ENCODE data around the gene SKA3. TPM values are rescaled to one million over a fixed set of nuclear protein-coding genes. Genes with fewer than 3 reads are reported as not detected.

The SKA3 gene
- total and polyA plus RNA-seq, 2 donors (not counting 1 experiment from before 2014, with no cell fraction given): 6.1 to 6.6 TPM

DNA sequence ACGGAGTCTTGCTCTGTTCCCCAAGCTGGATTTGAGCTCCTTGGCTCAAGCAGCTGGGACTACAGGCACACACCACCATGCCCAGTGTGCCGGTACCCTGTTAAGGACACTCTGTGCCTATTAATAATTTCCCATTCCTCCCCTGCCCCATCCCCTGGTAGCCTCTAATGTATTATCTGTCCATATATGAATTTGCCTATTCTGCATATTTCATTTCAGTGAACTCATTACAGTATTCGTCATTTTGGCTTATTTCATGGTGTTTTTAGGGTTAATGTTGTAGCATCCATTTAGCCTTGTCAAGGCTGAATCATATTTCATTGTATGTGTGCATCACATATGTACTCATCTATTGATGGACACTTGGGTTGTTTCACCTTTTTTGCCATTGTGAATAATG lies 33.6 kb downstream of the SKA3 start:
- Histone ChIP-seq H4K20me1 (ENCODE audit: control insufficient read depth, extremely low read depth, insufficient read depth, low read length) (no peaks in the 10 kb centered on the region), H3K4me3 (replicated peaks in 1 of 4; ENCODE audit: control extremely low read depth in 1 of 4, insufficient read depth in 1 of 4, low read depth in 3 of 4, low read length in 4 of 4) (peak overlapping the region in 1 of 4 experiments; percentile 21), H3K27ac (ENCODE audit: insufficient read depth, low read length) (no peak overlapping the region), H3K27me3 (ENCODE audit: control insufficient read depth, insufficient read depth, low read length) (no peaks in the 10 kb centered on the region), H3K4me2 (ENCODE audit: extremely low read depth, insufficient read depth, low read length) (peak overlapping the region; percentile 0), H2AFZ (ENCODE audit: low read length) (no peak overlapping the region), H3K9ac (ENCODE audit: insufficient read depth, low read length) (no peak overlapping the region), H3K4me1 (ENCODE audit: control insufficient read depth, extremely low read depth, insufficient read depth, low read length) (peaks cover 4% of the 10 kb centered on the region), H3K36me3 (ENCODE audit: control insufficient read depth, insufficient read depth, low read length) (peaks cover 4% of the 10 kb centered on the region), H3K79me2 (ENCODE audit: control insufficient read depth, insufficient read depth, low read length) (peaks cover 44% of the 10 kb centered on the region), H3K9me3 (ENCODE audit: control insufficient read depth, insufficient read depth, low read depth, low read length) (no peaks in the 10 kb centered on the region)
- no peak for TF ChIP-seq EZH2 (IDR thresholded peaks at IDR 0.05; ENCODE audit: low read length, missing control alignments)
- TF ChIP-seq, protein P1, sequence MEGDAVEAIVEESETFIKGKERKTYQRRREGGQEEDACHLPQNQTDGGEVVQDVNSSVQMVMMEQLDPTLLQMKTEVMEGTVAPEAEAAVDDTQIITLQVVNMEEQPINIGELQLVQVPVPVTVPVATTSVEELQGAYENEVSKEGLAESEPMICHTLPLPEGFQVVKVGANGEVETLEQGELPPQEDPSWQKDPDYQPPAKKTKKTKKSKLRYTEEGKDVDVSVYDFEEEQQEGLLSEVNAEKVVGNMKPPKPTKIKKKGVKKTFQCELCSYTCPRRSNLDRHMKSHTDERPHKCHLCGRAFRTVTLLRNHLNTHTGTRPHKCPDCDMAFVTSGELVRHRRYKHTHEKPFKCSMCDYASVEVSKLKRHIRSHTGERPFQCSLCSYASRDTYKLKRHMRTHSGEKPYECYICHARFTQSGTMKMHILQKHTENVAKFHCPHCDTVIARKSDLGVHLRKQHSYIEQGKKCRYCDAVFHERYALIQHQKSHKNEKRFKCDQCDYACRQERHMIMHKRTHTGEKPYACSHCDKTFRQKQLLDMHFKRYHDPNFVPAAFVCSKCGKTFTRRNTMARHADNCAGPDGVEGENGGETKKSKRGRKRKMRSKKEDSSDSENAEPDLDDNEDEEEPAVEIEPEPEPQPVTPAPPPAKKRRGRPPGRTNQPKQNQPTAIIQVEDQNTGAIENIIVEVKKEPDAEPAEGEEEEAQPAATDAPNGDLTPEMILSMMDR (conservative IDR thresholded peaks at IDR 0.05 in 1 of 2, IDR thresholded peaks at IDR 0.05 in 1 of 2; ENCODE audit: low read depth in 1 of 2, low read length in 2 of 2): no peak
- no peak for DNase-seq (ENCODE audit: low read depth in 2 of 2)

DNA sequence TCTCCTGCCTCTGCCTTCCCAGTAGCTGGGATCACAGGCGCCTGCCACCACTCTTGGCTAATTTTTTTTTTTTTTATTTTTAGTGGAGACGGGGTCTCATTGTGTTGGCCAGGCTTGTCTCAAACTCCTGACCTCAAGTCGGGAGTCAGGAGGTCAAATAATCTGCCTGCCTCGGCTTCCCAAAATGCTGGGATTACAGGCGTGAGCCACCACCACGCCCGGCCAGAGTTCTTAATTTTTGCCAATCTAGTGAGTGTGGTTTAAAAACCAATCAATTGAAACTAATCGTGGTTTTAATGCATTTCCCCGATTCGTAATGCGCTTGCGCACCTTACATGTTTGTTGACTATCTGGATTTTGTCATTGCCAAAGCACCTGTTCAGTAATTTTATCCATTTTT lies 37.0 kb downstream of the SKA3 start:
- no peaks in the 10 kb centered on the region for H3K36me3 ChIP-seq (ENCODE audit: control insufficient read depth, insufficient read depth, low read length)
- H3K9ac ChIP-seq (ENCODE audit: insufficient read depth, low read length): no peak overlapping the region
- H2AFZ ChIP-seq (ENCODE audit: low read length): no peak overlapping the region
- H3K4me2 ChIP-seq (ENCODE audit: extremely low read depth, insufficient read depth, low read length): peak overlapping the region; percentile 75
- H4K20me1 ChIP-seq (ENCODE audit: control insufficient read depth, extremely low read depth, insufficient read depth, low read length): no peaks in the 10 kb centered on the region
- peak overlapping the region; percentile 96 for H3K27ac ChIP-seq (ENCODE audit: insufficient read depth, low read length)
- peak overlapping the region; percentile 75 to 98 (median 82) for H3K4me3 ChIP-seq (replicated peaks in 1 of 4; ENCODE audit: control extremely low read depth in 1 of 4, insufficient read depth in 1 of 4, low read depth in 3 of 4, low read length in 4 of 4)
- peaks cover 37% of the 10 kb centered on the region for H3K79me2 ChIP-seq (ENCODE audit: control insufficient read depth, insufficient read depth, low read length)
- H3K4me1 ChIP-seq (ENCODE audit: control insufficient read depth, extremely low read depth, insufficient read depth, low read length): peaks cover 4% of the 10 kb centered on the region
- H3K27me3 ChIP-seq (ENCODE audit: control insufficient read depth, insufficient read depth, low read length): no peaks in the 10 kb centered on the region
- TF ChIP-seq, protein P1 (conservative IDR thresholded peaks at IDR 0.05 in 1 of 2, IDR thresholded peaks at IDR 0.05 in 1 of 2; ENCODE audit: low read depth in 1 of 2, low read length in 2 of 2): no peak
- TF ChIP-seq EZH2 (IDR thresholded peaks at IDR 0.05; ENCODE audit: low read length, missing control alignments): no peak
- no peaks in the 10 kb centered on the region for H3K9me3 ChIP-seq (ENCODE audit: control insufficient read depth, insufficient read depth, low read depth, low read length)
- no peak for DNase-seq (ENCODE audit: low read depth in 2 of 2)

DNA sequence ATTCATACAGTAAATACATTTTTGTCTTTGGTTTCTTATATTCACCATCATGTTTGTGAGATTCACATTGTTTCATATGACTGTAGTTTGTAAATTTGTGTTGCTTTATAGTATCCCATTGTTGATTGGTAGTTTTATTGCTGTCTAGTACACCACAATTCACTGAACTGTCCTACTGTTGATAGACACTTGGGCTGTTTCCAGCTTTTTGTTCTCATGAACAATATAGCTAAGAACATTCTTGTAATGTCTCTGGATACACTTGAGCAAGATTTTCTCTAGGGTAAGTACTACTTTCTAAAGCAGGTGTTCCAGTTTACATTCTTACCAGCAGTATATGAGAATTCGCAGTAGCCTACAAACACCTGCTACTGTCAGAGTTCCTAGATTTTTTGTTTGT lies 37.8 kb downstream of the SKA3 start:
- no peak for DNase-seq (ENCODE audit: low read depth in 2 of 2)
- Histone ChIP-seq H3K27ac (ENCODE audit: insufficient read depth, low read length) (no peak overlapping the region), H3K9me3 (ENCODE audit: control insufficient read depth, insufficient read depth, low read depth, low read length) (no peaks in the 10 kb centered on the region), H3K4me3 (replicated peaks in 1 of 4; ENCODE audit: control extremely low read depth in 1 of 4, insufficient read depth in 1 of 4, low read depth in 3 of 4, low read length in 4 of 4) (no peak overlapping the region), H3K4me2 (ENCODE audit: extremely low read depth, insufficient read depth, low read length) (no peak overlapping the region), H3K4me1 (ENCODE audit: control insufficient read depth, extremely low read depth, insufficient read depth, low read length) (peaks cover 4% of the 10 kb centered on the region), H4K20me1 (ENCODE audit: control insufficient read depth, extremely low read depth, insufficient read depth, low read length) (no peaks in the 10 kb centered on the region), H3K27me3 (ENCODE audit: control insufficient read depth, insufficient read depth, low read length) (no peaks in the 10 kb centered on the region), H3K36me3 (ENCODE audit: control insufficient read depth, insufficient read depth, low read length) (no peaks in the 10 kb centered on the region), H3K79me2 (ENCODE audit: control insufficient read depth, insufficient read depth, low read length) (peaks cover 31% of the 10 kb centered on the region), H2AFZ (ENCODE audit: low read length) (no peak overlapping the region), H3K9ac (ENCODE audit: insufficient read depth, low read length) (no peak overlapping the region)
- TF ChIP-seq, protein P1 (conservative IDR thresholded peaks at IDR 0.05 in 1 of 2, IDR thresholded peaks at IDR 0.05 in 1 of 2; ENCODE audit: low read depth in 1 of 2, low read length in 2 of 2): no peak
- no peak for TF ChIP-seq EZH2 (IDR thresholded peaks at IDR 0.05; ENCODE audit: low read length, missing control alignments)

Measured in fibroblast of lung (primary cell).